HG02610 (cell line): ENCODE results near the gene GRAP.

ENCODE experiments used
- ATAC-seq: cut with Tn5 transposase; IDR thresholded peaks from one replicate; pipeline ENCODE4 v1.9.1; 2021; ENCODE audit warnings: mild to moderate bottlenecking, moderate library complexity; ENCODE audit not compliant: unreplicated experiment

Gene GRAP

DNA sequence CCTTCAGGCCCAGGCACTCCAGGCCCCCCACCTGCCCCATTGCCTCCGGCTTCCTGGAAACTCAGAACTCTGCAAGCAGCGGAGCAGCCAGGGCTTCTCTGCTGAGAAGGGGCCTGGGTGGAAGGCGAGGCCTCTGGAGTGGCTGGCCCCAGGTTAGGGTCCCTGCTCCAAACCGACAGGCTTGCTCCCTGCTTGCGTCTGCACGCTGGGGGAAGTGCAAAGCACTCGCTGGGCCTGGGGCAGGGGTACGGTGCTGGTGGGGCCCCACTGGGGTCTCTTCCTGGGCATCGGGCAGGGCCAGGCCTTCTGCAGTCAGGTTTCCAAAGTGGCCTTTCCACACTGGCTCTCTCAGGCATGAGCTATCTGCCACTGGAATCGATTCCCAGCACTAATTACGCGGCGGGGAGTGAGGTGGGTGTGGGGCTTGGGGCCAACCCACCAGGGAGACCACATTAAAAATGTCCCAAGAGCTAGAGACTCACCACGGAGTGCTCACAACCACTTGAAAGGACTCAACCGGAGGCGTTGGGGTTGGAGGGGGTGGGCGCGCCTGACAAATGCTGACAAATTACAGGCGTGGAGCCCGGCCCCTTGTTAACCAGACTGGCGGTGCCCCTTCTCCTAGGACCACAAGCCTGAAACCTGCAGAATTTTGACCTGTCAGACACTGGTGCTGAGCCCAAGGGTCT, 60.1 kb downstream of the GRAP start:
- ATAC-seq: no peak

DNA sequence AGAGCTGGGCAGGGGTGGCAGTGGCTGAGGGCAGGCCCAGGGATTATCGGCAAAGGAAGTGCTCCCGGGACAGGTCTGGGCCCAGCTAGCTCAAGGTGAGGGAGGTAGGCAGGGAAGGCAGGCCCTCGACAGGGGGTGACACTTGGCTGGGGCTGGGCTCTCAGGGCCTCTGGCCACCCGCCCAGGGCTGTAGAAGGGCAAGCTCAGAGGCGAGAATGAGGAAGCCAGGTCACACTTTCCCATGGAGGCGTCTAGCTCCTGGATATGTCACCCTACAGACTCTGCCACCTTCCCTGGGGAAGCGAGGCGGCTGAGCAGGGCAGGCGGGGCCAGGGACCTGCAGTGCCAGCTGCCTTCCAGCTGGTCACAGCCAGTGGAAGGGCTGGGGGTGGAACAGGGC, 61.3 kb downstream of the GRAP start:
- ATAC-seq: no peak

DNA sequence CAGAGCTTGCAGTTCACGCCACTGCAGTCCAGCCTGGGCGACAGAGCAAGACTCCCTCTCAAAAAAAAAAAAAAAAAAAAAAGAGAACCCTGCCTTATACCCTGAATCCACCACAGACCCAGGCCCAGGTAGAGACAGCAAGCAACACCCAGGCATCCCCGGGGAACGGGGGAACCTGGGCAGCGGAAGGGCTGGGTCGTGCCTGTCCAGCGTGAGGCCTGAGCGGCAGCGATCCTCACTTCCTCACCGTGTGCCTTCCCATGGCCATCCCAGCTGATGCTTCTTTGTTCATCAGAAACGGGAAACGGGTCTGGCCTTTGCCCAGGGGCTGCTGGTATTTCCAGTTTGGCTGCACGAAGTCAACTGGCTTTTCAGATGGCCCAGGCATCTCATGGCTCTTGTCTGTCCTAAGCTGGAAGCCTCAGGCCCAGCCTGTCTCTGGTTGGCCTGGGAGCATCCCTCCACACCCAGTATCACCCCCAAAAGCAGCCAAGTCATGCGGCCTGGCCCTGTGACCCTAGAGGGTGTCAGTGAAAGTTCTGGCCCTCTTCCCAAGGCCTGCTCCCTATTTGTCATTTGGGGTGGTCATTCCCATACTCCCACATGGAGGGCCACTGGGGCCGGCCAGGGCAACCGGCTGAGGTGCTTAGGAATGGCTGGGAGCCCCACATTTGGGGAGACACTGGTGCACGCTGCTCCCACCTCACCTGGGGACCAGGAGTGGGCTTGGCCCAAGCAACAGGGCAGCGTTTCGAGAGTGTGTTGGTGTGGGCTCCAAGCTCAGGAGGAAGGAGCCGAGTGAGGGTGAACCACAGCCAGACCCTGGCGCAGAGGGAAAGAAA, 62.3 kb downstream of the GRAP start:
- ATAC-seq: no peak

DNA sequence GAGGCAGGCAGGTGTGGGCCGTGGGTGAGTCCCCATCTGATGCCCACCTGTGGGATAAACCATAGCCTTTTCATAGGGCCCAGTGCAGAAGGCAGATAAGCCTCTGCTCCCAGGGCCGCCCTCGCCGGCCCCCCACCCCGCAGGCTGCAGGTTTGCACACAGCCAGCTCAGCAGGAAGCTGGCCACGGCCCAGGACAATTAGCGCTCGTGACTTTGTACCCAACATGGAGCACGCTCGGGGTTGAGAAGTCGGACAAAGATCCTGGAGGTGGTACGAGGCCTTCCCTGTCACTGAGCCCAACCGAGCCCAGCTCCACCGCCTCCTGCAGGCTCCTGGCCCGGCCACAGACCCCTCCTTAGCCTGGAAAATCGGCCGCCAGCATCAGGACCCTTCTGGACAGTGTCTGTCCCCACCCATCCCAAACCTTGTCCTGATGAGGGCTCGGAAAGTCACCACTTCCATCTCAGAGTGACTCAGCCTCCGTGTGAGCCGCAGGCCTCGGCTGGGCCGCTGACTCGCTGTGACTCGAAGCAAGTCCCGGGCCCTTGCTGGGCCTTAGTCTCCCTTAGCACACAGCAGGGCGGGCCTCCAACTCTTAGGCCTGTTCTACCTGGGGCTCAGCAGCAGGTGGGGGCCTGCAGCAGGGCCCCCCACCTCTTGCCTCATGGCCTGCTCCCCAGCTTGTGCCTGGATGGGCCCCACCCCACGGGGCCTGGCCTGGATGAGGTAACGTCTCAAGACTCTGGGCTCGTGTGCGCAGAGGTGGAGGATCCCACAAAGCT, 64.9 kb downstream of the GRAP start:
- no peak for ATAC-seq

DNA sequence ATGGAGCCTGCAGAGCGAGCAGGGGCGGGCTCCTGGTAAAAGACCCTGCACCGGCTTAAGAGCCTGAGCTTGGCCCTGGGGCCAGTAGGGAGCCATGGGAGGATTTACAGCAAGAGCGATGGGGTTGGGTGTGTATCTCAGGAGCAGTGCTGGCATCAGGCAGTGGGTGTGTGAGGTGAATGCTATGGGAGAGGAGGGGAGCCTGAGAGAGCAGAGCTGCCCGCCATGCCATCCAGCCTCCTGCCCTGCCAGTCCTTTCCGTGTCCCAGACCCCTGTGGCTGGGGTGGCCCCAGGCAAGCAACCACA, 65.5 kb downstream of the GRAP start:
- no peak for ATAC-seq

DNA sequence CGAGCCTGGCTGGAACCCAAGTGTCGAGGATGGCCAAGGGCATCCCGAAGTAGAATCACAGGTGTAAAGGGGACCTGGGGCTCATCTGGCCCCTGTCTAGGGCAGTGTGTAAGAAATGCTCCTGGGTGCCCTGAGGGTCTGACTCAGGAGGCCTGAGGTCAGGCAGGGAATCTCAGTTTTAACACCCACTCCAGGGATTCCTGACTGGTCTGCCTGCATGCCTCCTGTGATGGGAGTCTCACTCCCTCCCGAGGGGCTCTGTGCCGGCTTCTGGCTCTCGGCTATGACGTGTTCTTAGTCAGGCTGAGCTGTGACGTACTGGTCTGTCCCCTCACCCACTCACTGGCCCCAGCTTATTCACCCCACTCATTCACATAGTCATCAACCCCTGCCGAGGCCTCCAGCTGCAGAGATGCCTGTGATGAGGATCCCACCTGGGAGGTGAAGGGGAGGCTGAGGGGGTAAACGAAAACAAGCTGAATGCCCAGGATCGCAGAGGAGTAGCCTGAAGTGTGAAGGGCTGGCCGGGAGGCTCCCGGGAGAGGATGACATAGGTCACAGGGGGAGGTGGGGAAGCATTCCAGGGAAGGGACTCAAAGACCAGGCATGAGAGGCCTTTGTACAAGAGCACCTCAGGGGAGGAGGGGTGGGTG, 65.9 kb downstream of the GRAP start:
- ATAC-seq: no peak

DNA sequence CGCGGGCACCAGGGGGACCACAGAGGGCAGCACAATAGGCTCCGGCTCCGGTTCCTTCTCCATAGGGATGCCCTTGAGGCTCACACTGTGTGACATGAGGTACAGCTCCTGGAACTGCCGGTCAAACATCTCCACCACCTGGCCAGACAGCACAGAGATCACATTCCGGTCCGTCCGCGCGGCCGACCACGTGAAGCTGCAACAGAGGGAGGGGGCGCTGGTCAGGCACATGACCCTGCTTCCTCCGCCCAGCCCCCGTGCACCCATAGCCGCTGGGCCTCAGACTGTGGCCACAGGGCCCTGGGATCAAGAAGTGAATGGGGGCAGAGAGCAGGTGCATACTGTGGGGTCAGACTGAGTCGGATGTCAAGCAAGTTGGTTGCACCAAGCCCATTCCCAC, 68.1 kb downstream of the GRAP start:
- ATAC-seq: no peak

DNA sequence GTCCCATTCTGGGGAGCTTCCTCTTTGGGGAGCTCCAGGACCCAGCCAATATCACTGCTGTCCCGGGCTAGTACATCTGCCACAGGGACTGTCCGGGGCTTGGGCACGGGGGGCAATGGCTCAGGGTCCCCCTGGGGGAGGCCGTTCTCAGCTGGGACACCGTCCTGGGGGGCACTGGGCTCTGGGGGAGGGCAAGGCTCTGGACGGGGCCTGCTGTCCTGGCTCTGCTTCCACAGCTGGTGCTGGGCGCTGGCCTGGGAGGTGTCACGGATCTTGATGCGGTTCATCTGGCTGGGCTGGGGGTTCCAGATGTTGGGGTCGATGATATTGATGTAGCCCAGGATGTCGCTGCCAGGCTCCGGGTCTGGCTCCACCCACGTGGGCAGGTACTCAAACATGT, 68.7 kb downstream of the GRAP start:
- ATAC-seq: no peak

DNA sequence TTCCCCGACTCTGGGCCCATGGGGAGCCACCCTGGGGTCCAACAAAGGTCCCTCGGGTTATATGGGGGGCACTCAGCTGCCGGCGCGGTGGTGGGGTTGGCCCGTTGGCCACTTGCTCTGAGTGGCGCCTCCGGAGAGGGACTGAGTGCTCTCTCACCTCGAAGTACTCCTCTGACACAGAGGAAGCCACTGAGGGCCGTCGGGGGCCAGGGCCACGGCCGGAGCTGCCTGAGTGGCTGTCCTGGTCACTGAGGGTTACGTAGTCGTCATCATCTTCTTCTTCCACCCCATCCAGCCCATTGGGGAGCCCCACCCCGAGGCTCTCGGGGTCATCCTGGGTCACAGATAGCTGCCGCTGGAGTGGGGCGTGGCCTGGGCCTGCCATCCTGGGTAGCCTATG, 69.1 kb downstream of the GRAP start:
- ATAC-seq: no peak

DNA sequence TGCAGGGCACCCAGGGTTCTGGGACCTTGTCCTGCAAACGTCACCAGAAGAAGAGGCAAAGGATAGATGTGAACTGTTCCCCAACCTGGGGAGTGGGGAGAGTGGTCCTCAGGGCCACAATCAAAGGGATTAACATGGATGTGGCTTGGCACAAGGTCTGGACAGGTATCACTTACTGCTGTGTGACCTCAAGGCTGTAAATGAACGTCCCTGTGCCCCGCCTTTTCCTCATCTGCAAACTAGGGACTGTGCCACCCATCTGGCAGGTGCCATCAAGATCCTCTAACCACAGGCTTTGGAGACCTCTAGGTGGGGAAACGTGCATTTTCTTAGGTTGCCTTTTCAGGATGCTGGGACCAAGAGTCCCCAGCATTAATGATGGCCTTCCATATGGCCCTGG, 69.7 kb downstream of the GRAP start:
- ATAC-seq: no peak

DNA sequence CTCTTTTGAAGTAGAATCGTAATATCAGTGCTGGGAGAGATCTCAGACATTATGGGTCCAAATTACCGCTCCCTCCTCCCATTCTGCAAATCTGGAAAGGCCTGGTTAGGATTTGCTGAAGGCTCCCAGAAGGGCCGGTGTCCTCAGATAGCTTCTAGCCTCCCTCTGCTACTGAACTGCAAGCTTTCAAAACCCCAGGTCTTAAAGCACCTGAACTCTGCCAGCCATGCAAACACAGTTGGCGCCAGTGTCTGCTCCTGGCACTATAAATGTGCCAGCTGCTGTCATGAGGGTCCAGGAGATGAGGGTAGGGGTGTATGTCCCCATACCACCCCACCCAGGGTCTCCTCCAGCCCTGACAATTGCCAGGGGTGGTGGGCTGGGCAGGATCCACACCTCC, 70.6 kb downstream of the GRAP start:
- ATAC-seq: no peak

DNA sequence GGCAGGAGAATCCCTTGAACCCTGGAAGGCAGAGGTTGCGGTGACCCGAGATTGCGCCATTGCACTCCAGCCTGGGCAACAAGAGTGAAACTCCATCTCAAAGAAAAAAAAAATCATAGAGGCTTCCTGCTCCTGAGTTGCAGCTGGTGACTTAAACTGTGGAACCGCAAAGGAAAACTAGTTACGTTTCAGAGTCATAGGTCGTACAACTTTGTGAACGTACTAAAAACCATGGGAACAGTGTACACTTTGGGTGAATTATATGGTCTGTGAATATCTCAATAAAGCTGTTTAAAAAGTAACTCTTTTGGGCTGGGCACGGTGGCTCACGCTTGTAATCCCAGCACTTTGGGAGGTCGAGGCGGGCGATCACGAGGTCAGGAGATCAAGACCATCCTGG, 71.2 kb downstream of the GRAP start:
- ATAC-seq: no peak

DNA sequence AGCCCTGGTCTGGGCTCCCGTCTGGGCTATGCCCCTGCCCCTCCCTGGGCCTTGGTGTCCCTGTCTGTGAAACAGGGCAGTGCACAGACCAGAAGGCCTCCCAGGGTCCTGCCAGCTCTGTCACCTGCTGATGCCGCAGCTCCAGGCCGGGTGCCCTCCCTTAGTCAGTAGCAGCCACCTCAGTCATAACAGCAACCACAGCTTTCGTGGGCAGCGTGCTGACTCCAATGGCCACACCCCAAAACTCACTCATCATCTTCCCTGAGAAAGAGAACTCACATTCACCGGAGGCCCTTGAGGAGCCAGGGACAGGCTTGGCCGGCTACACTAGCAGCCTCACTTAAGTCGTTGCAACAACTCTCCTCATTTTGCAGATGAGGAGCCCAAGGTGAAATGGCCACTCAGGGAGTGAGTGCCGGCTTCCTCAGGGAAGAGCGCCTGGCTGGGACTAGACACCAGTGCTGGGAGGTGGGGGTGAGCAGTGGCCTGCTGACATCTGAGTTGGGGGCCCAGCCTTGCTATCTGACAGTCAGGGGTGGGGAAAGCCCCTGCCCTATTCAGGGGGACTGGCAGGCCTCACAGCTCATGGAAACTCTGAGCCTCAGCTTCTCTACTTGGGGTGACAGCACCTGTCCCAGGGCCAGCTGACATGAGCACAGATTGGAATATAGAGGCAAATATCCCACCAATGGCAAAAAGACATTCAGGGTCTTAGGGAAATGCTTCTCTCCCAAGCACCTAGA, 72.2 kb downstream of the GRAP start:
- ATAC-seq: no peak

DNA sequence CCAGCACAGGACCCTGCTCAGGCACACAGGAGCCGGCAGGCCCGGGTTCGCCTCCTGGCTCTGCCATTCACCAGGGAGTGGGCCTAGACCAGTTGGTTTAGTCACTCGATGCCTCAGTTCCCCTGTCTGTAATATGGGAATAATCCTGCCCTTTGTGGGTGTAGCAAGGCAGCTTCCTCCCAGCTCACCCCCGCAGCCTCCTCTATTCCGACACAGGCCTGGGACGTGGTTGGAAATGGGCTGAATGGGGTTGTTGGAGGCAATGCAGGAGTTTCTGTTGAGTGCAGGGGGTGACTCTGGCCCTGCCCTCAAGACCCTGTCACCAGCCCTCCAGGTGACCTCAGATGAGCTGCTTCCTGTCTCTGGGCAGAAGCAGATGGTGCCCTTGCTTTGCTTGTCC, 75.0 kb downstream of the GRAP start:
- no peak for ATAC-seq
